OCI-LY7 (cell line): Measurements from ENCODE around the gene HDAC9. TPM values are rescaled to one million over a fixed set of nuclear protein-coding genes. Genes with fewer than 3 reads are reported as not detected.

Experiments used
- BruUV-seq: library from RNA; stranded (reverse); fragments of 400-500 nt; replicated peaks from 2 replicates; lab custom pipeline; 2021; lab: Mats Ljungman, UMichigan
- CTCF ChIA-PET: fragments of 300-600 bp; sonication (Branson Sonifier 250); formaldehyde crosslinking; loops from one replicate; lab custom pipeline; 2022; ENCODE audit warnings: antibody characterized with exemption; ENCODE audit not compliant: unreplicated experiment; lab: Charles Lee
- POLR2A ChIA-PET: fragments of 300-600 bp; sonication (Branson Sonifier 250); formaldehyde crosslinking; loops from one replicate; lab custom pipeline; 2022; ENCODE audit warnings: antibody characterized with exemption; lab: Charles Lee
- DNase-seq: peaks from one replicate; pipeline ENCODE4 v3.0.0-alpha.2; 2015; ENCODE audit warnings: low spot score
- H2AFZ ChIP-seq: fragments of 200-600 bp; sonication (generic), shearing (Covaris generic); 2 replicates; pipeline ENCODE4 v1.6.1; 2014; ENCODE audit warnings: mild to moderate bottlenecking, antibody characterized with exemption, low read length, moderate library complexity
- H3K27ac ChIP-seq: fragments of 200-600 bp; sonication (generic); 2 replicates; pipeline ENCODE4 v1.5.1; 2014; ENCODE audit warnings: mixed run types, low read depth, mild to moderate bottlenecking, moderate library complexity, low read length, inconsistent platforms; ENCODE audit not compliant: poor library complexity, severe bottlenecking
- H3K36me3 ChIP-seq: fragments of 200-600 bp; sonication (generic); 2 replicates; pipeline ENCODE4 v1.6.1; 2014; ENCODE audit warnings: mild to moderate bottlenecking, antibody characterized with exemption, low read length, moderate library complexity, mixed read lengths; ENCODE audit not compliant: insufficient read depth
- H3K4me1 ChIP-seq: fragments of 200-600 bp; sonication (generic); 2 replicates; pipeline ENCODE4 v1.5.1; 2014; ENCODE audit warnings: mild to moderate bottlenecking, low read length; ENCODE audit not compliant: insufficient read depth, poor library complexity, severe bottlenecking
- H3K4me2 ChIP-seq: fragments of 200-600 bp; sonication (generic); 2 replicates; pipeline ENCODE4 v1.6.1; 2014; ENCODE audit warnings: mild to moderate bottlenecking, low read length
- H3K4me3 ChIP-seq: fragments of 200-600 bp; sonication (generic); 2 replicates; pipeline ENCODE4 v1.5.1; 2014; ENCODE audit warnings: mild to moderate bottlenecking, low read depth, low read length; ENCODE audit not compliant: poor library complexity, severe bottlenecking
- H3K79me2 ChIP-seq: fragments of 200-600 bp; sonication (generic); 2 replicates; pipeline ENCODE4 v1.6.1; 2016; ENCODE audit warnings: low read depth, mild to moderate bottlenecking, low read length, moderate library complexity, mixed read lengths; ENCODE audit not compliant: insufficient read depth
- H3K9me2 ChIP-seq: fragments of 200-600 bp; sonication (generic); 2 replicates; pipeline ENCODE4 v1.6.1; 2016; ENCODE audit warnings: mild to moderate bottlenecking, low read length, mixed read lengths; ENCODE audit not compliant: insufficient read depth
- H3K9me3 ChIP-seq: fragments of 200-600 bp; sonication (generic); 2 replicates; pipeline ENCODE4 v1.6.1; 2014; ENCODE audit warnings: mild to moderate bottlenecking, mixed run types, low read length, mixed read lengths
- H4K20me1 ChIP-seq: fragments of 200-600 bp; sonication (generic); 2 replicates; pipeline ENCODE4 v1.6.1; 2014; ENCODE audit warnings: mild to moderate bottlenecking, antibody characterized with exemption, low read length, moderate library complexity, mixed read lengths; ENCODE audit not compliant: insufficient read depth
- CTCF ChIP-seq: fragments of 200-600 bp; sonication (generic); conservative IDR thresholded peaks from 2 replicates; pipeline ENCODE4 v1.5.1; 2014; ENCODE audit warnings: mild to moderate bottlenecking, antibody characterized with exemption, low read length, moderate library complexity, mixed read lengths
- EZH2phosphoT487 ChIP-seq: fragments of 200-600 bp; sonication (generic); IDR thresholded peaks from 2 replicates; pipeline ENCODE4 v1.6.1; 2018; ENCODE audit warnings: low read depth, borderline replicate concordance, mild to moderate bottlenecking, mixed run types, antibody characterized with exemption, low read length, moderate library complexity, mixed read lengths
- intact Hi-C: fragments of 100-400 bp; cut with micrococcal nuclease; formaldehyde crosslinking; loops from one replicate; pipeline ENCODE4 v1.10.0; 2022; ENCODE audit not compliant: unreplicated experiment
- total RNA-seq, 2 experiments: library from RNA; depleted of rRNA in 1 of 2; stranded (reverse); fragments of >200 nt in 1 of 2; shearing (Covaris generic) in 1 of 2; gene quantifications; 2 replicates each; pipeline ENCODE4 v1.2.3, GENCODE V29; 2014 to 2022

The HDAC9 gene
- total RNA-seq, 2 experiments from 2014 or later: 58.8 to 91.7 TPM

- ChIA-PET POLR2A (interaction anchor here (0.7 to 9.9 kb wide), 13 partner anchors 12 to 170 kb away, joined by 3 to 119 read pairs (median 5); partner anchors contain the start of gene HDAC9), CTCF (interaction anchor here (1.1 to 1.4 kb wide), 2 partner anchors 70 to 76 kb away, joined by 3 to 4 read pairs; no protein-coding TSS in a partner anchor)
- Histone ChIP-seq H4K20me1 (no peaks in the 10 kb centered on the region), H3K4me3 (no peak overlapping the region), H2AFZ (no peak overlapping the region), H3K79me2 (peaks cover 68% of the 10 kb centered on the region), H3K36me3 (peaks cover 24% of the 10 kb centered on the region), H3K27ac (peak overlapping the region; percentile 23), H3K4me2 (peak overlapping the region; percentile 23), H3K9me3 (no peaks in the 10 kb centered on the region), H3K9me2 (no peaks in the 10 kb centered on the region), H3K4me1 (peaks cover 93% of the 10 kb centered on the region)
- intact Hi-C loops: loop anchor here (5.0 kb wide), 1 partner anchor 214 kb away; no protein-coding TSS in a partner anchor
- BruUV-seq: no TSS peak
- DNase-seq: peak; percentile 39
- TF ChIP-seq EZH2phosphoT487: no peak
- TF ChIP-seq CTCF: peak; percentile 86
Measured at GRCh38 chr7:18570890-18571478, 75.4 kb downstream of the HDAC9 start.

GRCh38 chr7:18572154-18572553, 76.6 kb downstream of the HDAC9 start:
- POLR2A ChIA-PET: interaction anchor here (0.6 to 9.9 kb wide), 24 partner anchors 11 to 451 kb away, joined by 3 to 119 read pairs (median 5); partner anchors contain the start of gene HDAC9

More at GRCh38 chr7:18572154-18572553, 76.6 kb downstream of the HDAC9 start:
- Histone ChIP-seq H3K9me3 (no peaks in the 10 kb centered on the region), H4K20me1 (no peaks in the 10 kb centered on the region), H3K36me3 (peaks cover 24% of the 10 kb centered on the region), H3K4me3 (no peak overlapping the region), H3K9me2 (no peaks in the 10 kb centered on the region), H3K79me2 (peaks cover 61% of the 10 kb centered on the region), H3K4me1 (peaks cover 93% of the 10 kb centered on the region), H2AFZ (no peak overlapping the region), H3K27ac (peak overlapping the region; percentile 42), H3K4me2 (peak overlapping the region; percentile 69)
- CTCF ChIA-PET: interaction anchor here (1.1 kb wide), 1 partner anchor 77 kb away, joined by 3 read pairs; no protein-coding TSS in a partner anchor
- TF ChIP-seq EZH2phosphoT487 (no peak), CTCF (no peak)
- BruUV-seq: no TSS peak
- intact Hi-C loops: loop anchor here (5.0 kb wide), 1 partner anchor 215 kb away; no protein-coding TSS in a partner anchor
- DNase-seq: no peak
